GM21381 (cell line): Measurements from ENCODE around the gene PPP2R5C.
A peak's percentile ranks its signal among the peaks of the same experiment; 100 is the strongest.
"Not testable (repeated sequence)": the region's sequence is repeated elsewhere in the genome, so short reads cannot be mapped to it uniquely, and the experiment has no call there.

Experiments used
- ATAC-seq: cut with Tn5 transposase; IDR thresholded peaks from one replicate; pipeline ENCODE4 v1.9.1; 2021; ENCODE audit warnings: mild to moderate bottlenecking, moderate library complexity; ENCODE audit not compliant: unreplicated experiment

The PPP2R5C gene

DNA sequence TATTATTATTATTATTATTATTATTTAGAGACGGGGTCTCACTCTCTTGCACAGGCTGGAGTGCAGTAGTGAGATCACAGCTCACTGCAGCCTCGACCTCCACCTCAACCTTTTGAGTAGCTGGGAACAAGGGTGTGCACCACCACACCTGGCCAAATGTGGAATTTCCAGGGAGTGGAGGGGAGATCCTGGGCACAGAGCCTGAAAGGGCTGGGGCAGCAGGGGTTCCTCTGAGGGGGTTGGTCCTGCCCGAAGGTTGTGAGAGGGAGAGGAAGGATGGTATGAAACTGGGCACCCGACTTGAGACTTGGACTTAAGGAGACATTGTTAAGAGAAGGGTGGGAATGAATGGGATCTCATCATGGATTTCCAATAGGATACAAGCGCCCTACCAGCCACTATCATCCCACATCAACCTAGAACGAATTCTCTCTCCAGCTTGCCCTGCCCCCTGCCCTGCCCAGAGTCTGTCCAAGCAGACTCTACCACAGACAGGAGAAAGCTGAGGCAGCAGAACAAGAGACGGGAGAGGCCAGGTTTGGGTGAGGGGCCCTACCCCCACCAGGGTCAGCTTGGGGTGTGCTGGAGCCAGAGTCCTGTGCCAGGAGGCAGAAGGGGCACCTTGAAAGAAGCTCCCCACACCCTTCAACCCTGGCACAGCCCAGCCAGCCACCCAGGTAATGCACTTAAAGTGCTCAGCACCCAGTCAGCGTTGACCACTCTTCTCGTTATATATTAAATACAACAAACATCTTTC is 200.4 kb downstream of the PPP2R5C start:
- ATAC-seq, result no peak

DNA sequence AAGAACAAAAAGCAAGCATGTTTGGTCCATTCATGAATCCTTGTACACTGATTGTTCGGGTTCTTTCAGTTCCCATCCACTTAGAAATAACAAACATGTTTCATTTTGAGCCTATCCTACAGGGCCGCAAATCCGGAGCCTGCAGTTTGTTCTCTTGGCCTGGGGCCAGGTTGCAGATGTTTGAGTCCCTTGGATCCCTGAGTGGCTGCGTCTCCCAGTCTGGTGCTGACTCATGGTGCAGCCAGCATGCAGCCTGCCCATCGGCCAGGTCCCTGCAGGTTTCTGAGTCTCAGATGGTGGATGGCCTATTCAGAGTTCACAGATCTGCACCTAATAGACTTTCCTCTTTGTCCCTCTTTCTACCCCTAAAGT is 201.0 kb downstream of the PPP2R5C start:
- no peak for ATAC-seq

- ATAC-seq, result no peak
Observed at GRCh38 chr14:101963052-101963451, 201.5 kb downstream of the PPP2R5C start.

DNA sequence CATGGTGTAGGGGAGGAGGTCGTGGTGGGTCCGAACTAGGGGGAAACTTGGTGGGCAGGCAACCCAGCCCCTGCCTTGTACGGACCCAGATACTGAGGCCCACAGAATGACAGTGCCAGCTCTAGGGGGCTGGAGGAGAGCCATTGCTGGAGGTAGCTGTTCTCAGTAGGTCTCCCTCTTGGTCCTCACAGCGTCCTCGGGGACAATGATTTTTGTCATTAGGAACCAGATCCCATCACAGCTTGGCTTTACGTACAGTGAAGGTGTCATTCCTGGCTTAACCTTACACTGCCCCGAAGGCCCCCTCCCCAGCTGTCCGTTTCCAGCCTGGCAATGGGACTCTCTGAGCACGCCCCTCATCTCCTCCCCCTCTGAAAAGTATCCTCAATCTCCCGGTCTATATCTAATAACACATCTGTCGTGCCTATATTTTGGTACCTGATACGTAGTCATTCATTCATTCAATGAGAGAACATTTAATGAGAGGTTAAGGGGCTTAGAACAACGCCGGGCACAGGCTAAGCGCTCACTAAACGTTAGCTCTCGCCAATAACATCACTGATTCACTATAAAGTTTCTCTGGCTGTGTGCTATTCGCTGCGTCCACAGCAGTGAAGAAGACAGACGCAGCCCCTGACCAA is 202.3 kb downstream of the PPP2R5C start:
- ATAC-seq, result no peak

GRCh38 chr14:101964297-101965180 is 203.0 kb downstream of the PPP2R5C start, which contains the start of gene DYNC1H1:
TSS of gene DYNC1H1 (plus strand) at chr14:101964573. CDS start at chr14:101964692, 119 bp downstream.
- peak; percentile 82 for ATAC-seq

DNA sequence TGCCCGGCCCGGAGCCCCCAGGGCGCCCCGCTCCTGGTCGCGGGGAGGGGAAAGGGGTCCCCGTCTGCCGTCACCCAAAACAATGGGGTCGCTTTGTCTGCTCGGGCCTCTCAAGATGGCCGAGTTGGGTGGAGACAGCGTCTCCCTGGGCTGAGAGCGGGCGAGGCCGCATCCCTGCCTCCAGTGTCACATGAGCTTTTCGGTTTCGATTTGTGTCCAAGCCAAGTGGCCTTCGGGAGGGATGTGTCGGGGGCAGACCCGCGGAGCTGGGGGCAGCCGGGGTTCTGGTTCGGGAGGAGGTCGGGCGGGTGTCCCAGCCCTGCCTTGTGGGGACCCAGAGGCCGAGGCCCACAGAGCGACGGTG is 203.7 kb downstream of the PPP2R5C start:
- peak; percentile 33 for ATAC-seq

- ATAC-seq, result no peak
Observed at GRCh38 chr14:101965770-101966722, 204.5 kb downstream of the PPP2R5C start.

DNA sequence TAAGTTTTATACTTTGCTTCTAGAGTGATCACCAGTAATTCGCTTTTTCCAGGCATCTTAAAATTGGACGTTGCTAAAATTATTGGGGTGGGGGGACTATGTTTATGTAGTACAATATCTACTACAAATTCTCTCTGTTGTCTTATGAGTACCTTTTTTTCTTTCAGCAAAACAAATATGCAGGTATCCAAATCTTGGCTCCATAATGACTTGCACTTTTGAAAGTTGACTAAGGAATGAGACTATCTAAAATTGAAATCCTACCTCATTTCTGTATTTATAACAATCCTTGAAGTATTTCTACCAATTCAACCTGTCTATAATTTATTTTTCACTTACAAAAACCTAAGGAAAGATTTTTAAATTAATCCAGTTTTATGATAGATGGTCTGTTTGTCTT is 205.2 kb downstream of the PPP2R5C start:
- no peak for ATAC-seq

- no peak for ATAC-seq
Observed at GRCh38 chr14:101968186-101968585, 206.7 kb downstream of the PPP2R5C start.

DNA sequence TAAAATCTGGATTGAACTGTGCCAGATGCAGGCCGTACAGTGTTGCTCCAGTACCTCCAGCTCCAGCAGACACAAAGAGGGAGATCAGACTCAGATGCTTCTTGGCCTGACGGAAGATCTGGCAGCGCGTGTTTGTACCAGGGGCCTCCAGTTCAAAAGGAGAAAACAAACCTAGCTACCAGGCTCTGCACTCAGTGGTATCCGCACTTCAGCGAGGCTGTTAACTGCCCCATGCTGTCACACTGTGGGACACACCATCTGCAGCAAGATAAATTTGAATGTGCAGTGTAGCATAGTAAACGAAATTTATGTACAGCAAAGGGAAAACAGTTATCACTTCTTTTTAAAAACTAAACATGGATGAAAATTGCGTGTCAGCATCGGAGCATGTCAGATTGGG is 208.0 kb downstream of the PPP2R5C start:
- ATAC-seq, result no peak

DNA sequence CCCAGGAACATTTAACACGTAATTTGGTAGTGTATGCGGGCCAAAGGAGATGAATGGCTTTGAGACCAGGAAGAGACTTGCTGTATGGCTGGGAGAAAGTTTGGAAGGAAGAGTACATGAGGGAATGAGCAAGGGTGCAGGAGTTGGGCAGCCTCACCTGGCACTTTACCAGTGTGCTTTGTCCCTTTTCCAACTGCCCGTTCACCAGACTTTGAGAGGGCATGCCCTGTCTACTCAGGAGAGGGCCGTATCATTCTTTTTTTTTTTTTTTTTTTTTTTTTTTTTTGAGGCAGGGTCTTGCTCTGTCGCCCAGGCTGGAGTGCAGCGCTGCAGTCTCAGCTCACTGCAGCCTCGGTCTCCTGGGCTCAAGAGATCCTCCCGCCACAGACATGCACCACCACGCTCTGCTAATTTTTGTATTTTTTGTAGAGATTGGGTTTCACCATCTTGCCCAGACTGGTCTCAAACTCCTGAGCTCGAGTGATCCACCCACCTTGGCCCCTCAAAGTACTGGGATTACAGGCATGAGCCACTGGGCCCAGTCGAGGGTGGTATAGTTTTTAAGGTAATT is 209.4 kb downstream of the PPP2R5C start:
- no peak for ATAC-seq

GRCh38 chr14:101971458-101971857 is 209.9 kb downstream of the PPP2R5C start:
- ATAC-seq, result not testable (repeated sequence)

- ATAC-seq, result no peak
Observed at GRCh38 chr14:101972126-101972866, 210.8 kb downstream of the PPP2R5C start.

DNA sequence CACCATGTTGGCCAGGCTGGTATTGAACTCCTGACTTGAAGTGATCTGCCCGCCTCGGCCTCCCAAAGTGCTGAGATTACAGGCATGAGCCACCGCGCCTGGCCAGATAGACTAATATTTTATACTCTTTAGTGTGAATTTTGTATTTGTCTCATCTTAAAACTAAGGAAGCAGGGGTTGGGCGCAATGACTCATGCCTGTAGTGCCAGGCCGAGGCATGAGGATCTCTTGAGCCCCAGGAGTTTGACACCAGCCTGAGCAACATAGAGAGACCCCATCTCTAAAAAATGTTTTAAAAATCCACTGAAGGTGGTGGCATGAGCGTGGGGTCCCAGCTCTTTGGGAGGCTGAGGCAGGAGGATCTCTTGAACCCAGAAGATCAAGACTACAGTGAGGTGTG is 211.8 kb downstream of the PPP2R5C start:
- no peak for ATAC-seq

GRCh38 chr14:101975231-101975630 is 213.7 kb downstream of the PPP2R5C start:
- no peak for ATAC-seq
